DOHH2 (cell line): Measurements from ENCODE around the gene PGF.

Source experiments
- H3F3A ChIP-seq: fragments of 200-600 bp; sonication (generic), shearing (Covaris generic); 2 replicates; pipeline ENCODE4 v1.6.0; 2016; ENCODE audit warnings: antibody characterized with exemption, mild to moderate bottlenecking; ENCODE audit not compliant: control insufficient read depth, insufficient read depth
- H3K27ac ChIP-seq: fragments of 200-600 bp; sonication (generic); 2 replicates; pipeline ENCODE4 v1.5.1; 2014; ENCODE audit warnings: low read depth, mild to moderate bottlenecking, low read length, moderate library complexity
- H3K27me3 ChIP-seq: fragments of 200-600 bp; sonication (generic); 2 replicates; pipeline ENCODE4 v1.6.1; 2014; ENCODE audit warnings: mild to moderate bottlenecking, low read length, mixed read lengths; ENCODE audit not compliant: control insufficient read depth
- H3K36me3 ChIP-seq: fragments of 200-600 bp; sonication (generic); 2 replicates; pipeline ENCODE4 v1.6.1; 2014; ENCODE audit warnings: mild to moderate bottlenecking, low read length, moderate library complexity, mixed read lengths; ENCODE audit not compliant: control insufficient read depth
- H3K4me1 ChIP-seq: fragments of 200-600 bp; sonication (generic); 2 replicates; pipeline ENCODE4 v1.6.1; 2014; ENCODE audit warnings: mild to moderate bottlenecking, low read length, mixed read lengths; ENCODE audit not compliant: control insufficient read depth
- H3K4me2 ChIP-seq: fragments of 200-600 bp; sonication (generic); 2 replicates; pipeline ENCODE4 v1.6.0; 2014; ENCODE audit warnings: mild to moderate bottlenecking, low read length, moderate library complexity
- H3K4me3 ChIP-seq: fragments of 200-600 bp; sonication (generic); 2 replicates; pipeline ENCODE4 v1.5.1; 2014; ENCODE audit warnings: mild to moderate bottlenecking, low read length, mixed read lengths
- H3K79me2 ChIP-seq: fragments of 200-600 bp; sonication (generic); 2 replicates; pipeline ENCODE4 v1.6.1; 2014; ENCODE audit warnings: mild to moderate bottlenecking, low read length, mixed read lengths; ENCODE audit not compliant: control insufficient read depth
- H3K9me2 ChIP-seq: fragments of 200-600 bp; sonication (generic); replicated peaks from 2 replicates; pipeline ENCODE4 v1.6.1; 2014; ENCODE audit warnings: mild to moderate bottlenecking, low read length, mixed read lengths; ENCODE audit not compliant: control insufficient read depth
- H3K9me3 ChIP-seq: fragments of 200-600 bp; sonication (generic); 2 replicates; pipeline ENCODE4 v1.6.1; 2014; ENCODE audit warnings: antibody characterized with exemption, low read length, mixed read lengths; ENCODE audit not compliant: control insufficient read depth, insufficient read depth
- H4K20me1 ChIP-seq: fragments of 200-600 bp; sonication (generic); 2 replicates; pipeline ENCODE4 v1.6.0; 2014; ENCODE audit warnings: low read depth, mild to moderate bottlenecking, antibody characterized with exemption, low read length, moderate library complexity; ENCODE audit not compliant: control insufficient read depth, insufficient read depth
- CTCF ChIP-seq: fragments of 200-600 bp; sonication (generic); IDR thresholded peaks from one replicate; pipeline ENCODE4 v1.5.1; 2014; ENCODE audit warnings: antibody characterized with exemption, mild to moderate bottlenecking, low read depth, low read length; ENCODE audit not compliant: poor library complexity, severe bottlenecking
- EZH2phosphoT487 ChIP-seq: fragments of 200-600 bp; sonication (generic); IDR thresholded peaks from 2 replicates; pipeline ENCODE4 v1.6.1; 2017; ENCODE audit warnings: borderline replicate concordance, mild to moderate bottlenecking, antibody characterized with exemption, low read length, moderate library complexity, mixed read lengths

PGF gene

GRCh38 chr14:74945261-74945851, 10.0 kb downstream of the PGF start:
- H3K4me3 ChIP-seq: no peak overlapping the region
- H3K79me2 ChIP-seq: 0 out of 2 replicates have a peak, but pooled peaks cover 3% of the 10 kb centered on the region
- H3K36me3 ChIP-seq: no peaks in the 10 kb centered on the region
- peaks cover 19% of the 10 kb centered on the region for H3F3A ChIP-seq
- no peak overlapping the region for H3K4me2 ChIP-seq
- no peaks in the 10 kb centered on the region for H3K9me2 ChIP-seq
- H3K27ac ChIP-seq: no peak overlapping the region
- H3K9me3 ChIP-seq: no peaks in the 10 kb centered on the region
- no peaks in the 10 kb centered on the region for H4K20me1 ChIP-seq
- TF ChIP-seq EZH2phosphoT487: no peak
- peak; percentile 81 for TF ChIP-seq CTCF
- H3K4me1 ChIP-seq: peaks cover 48% of the 10 kb centered on the region
- no peaks in the 10 kb centered on the region for H3K27me3 ChIP-seq

- Histone ChIP-seq H3K27ac (peak overlapping the region; percentile 85), H3K4me2 (peak overlapping the region; percentile 99)
Measured at GRCh38 chr14:74942608-74943007, 12.8 kb downstream of the PGF start.

GRCh38 chr14:74942181-74942580, 13.2 kb downstream of the PGF start:
- H3K4me2 ChIP-seq: peak overlapping the region; percentile 99
- no peaks in the 10 kb centered on the region for H4K20me1 ChIP-seq
- H3K4me1 ChIP-seq: peaks cover 57% of the 10 kb centered on the region
- no peaks in the 10 kb centered on the region for H3K9me2 ChIP-seq
- H3K27ac ChIP-seq: peak overlapping the region; percentile 85
- no peaks in the 10 kb centered on the region for H3K36me3 ChIP-seq
- H3K4me3 ChIP-seq: peak overlapping the region; percentile 68
- H3K79me2 ChIP-seq: 0 out of 2 replicates have a peak, but pooled peaks cover 3% of the 10 kb centered on the region
- no peak for TF ChIP-seq EZH2phosphoT487
- TF ChIP-seq CTCF: no peak
- H3K27me3 ChIP-seq: no peaks in the 10 kb centered on the region
- peaks cover 25% of the 10 kb centered on the region for H3F3A ChIP-seq
- no peaks in the 10 kb centered on the region for H3K9me3 ChIP-seq

More at GRCh38 chr14:74942608-74943007, 12.8 kb downstream of the PGF start:
- peaks cover 25% of the 10 kb centered on the region for H3F3A ChIP-seq
- H3K9me2 ChIP-seq: no peaks in the 10 kb centered on the region
- 0 out of 2 replicates have a peak, but pooled peaks cover 3% of the 10 kb centered on the region for H3K79me2 ChIP-seq
- H3K4me1 ChIP-seq: peaks cover 57% of the 10 kb centered on the region
- H3K36me3 ChIP-seq: no peaks in the 10 kb centered on the region
- H3K27me3 ChIP-seq: no peaks in the 10 kb centered on the region
- no peaks in the 10 kb centered on the region for H3K9me3 ChIP-seq
- peak overlapping the region; percentile 68 for H3K4me3 ChIP-seq
- no peaks in the 10 kb centered on the region for H4K20me1 ChIP-seq
- TF ChIP-seq CTCF (no peak), EZH2phosphoT487 (no peak)
